Progenitor cell of endocrine pancreas (in vitro differentiated cells): ENCODE results near the gene RNASE8. TPM values are rescaled to one million over a fixed set of nuclear protein-coding genes. Genes with fewer than 3 reads are reported as not detected.
A peak's percentile ranks its signal among the peaks of the same experiment; 100 is the strongest.

Experiments
- DNase-seq: peaks from one replicate; pipeline ENCODE4 v3.0.0; 2021; ENCODE audit warnings: low spot score; ENCODE audit not compliant: unreplicated experiment
- H3K27ac Mint-ChIP-seq: 2 replicates; pipeline ENCODE4 v1.8.0; 2021; ENCODE audit warnings: mild to moderate bottlenecking, moderate library complexity, mixed read lengths
- H3K27me3 Mint-ChIP-seq: 2 replicates; pipeline ENCODE4 v1.8.0; 2021; ENCODE audit warnings: mixed read lengths
- H3K36me3 Mint-ChIP-seq: 2 replicates; pipeline ENCODE4 v1.8.0; 2022; ENCODE audit warnings: mixed read lengths; ENCODE audit not compliant: insufficient read depth
- H3K4me1 Mint-ChIP-seq: 2 replicates; pipeline ENCODE4 v1.8.0; 2021; ENCODE audit warnings: low read depth, mixed read lengths
- H3K4me3 Mint-ChIP-seq: 2 replicates; pipeline ENCODE4 v1.8.0; 2021; ENCODE audit warnings: low read depth, mild to moderate bottlenecking, moderate library complexity, mixed read lengths
- H3K9me3 Mint-ChIP-seq: 2 replicates; pipeline ENCODE4 v1.8.0; 2021; ENCODE audit warnings: low read depth, mixed read lengths
- total RNA-seq: library from RNA; stranded (reverse); gene quantifications from 2 replicates; pipeline ENCODE4 v1.2.1, GENCODE V29; 2021
- TF ChIP-seq, protein P1 (sequence below): fragments of 200-600 bp; sonication (generic); IDR thresholded peaks from one replicate; pipeline ENCODE4 v1.5.0; 2021; ENCODE audit warnings: antibody characterized with exemption, mild to moderate bottlenecking; ENCODE audit not compliant: unreplicated experiment

Gene RNASE8
- total RNA-seq, 1 donor from 2014 or later, result not detected

DNA sequence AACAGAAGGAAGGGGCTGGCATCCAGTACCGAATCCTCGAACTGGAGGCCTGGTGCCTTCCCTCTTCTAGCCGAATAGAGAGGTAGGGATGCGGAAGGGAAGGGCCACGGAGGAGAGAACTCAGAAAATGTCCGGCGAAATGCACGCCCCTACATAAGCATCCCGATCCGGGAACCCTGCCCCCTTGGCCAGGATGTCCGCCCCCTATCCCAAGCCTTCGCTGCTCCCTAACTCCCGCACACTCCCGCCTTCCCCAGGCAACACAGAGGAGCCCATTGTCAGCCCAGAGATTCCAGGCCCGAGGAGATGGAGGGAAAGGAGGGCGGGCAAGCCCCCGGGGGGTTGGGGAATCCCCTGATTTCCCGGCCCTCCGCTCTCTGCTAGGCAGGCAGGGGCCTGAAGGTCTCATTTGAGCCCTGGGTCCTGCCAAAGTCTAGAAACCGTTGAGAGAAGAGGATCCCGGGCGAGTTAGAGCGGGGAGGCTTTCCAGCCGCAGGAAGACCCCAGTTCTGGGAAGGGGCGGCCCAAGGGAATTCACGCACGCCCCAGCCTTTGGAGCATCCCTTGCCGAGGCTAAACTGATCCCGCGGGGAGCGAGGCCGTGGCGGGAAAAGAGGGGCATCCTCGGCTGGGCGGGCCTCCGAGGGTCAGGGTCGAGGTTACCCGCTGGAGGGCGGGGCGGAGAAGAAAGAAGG lies 11.9 kb downstream of the RNASE8 start:
- Mint-ChIP-seq H3K27me3 (peaks cover 22% of the 10 kb centered on the region), H3K9me3 (no peaks in the 10 kb centered on the region), H3K36me3 (peaks cover 5% of the 10 kb centered on the region), H3K27ac (peak overlapping the region; percentile 55), H3K4me1 (peaks cover 24% of the 10 kb centered on the region), H3K4me3 (peak overlapping the region; percentile 81)
- DNase-seq, result no peak
- TF ChIP-seq, protein P1, sequence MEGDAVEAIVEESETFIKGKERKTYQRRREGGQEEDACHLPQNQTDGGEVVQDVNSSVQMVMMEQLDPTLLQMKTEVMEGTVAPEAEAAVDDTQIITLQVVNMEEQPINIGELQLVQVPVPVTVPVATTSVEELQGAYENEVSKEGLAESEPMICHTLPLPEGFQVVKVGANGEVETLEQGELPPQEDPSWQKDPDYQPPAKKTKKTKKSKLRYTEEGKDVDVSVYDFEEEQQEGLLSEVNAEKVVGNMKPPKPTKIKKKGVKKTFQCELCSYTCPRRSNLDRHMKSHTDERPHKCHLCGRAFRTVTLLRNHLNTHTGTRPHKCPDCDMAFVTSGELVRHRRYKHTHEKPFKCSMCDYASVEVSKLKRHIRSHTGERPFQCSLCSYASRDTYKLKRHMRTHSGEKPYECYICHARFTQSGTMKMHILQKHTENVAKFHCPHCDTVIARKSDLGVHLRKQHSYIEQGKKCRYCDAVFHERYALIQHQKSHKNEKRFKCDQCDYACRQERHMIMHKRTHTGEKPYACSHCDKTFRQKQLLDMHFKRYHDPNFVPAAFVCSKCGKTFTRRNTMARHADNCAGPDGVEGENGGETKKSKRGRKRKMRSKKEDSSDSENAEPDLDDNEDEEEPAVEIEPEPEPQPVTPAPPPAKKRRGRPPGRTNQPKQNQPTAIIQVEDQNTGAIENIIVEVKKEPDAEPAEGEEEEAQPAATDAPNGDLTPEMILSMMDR, result no peak

DNA sequence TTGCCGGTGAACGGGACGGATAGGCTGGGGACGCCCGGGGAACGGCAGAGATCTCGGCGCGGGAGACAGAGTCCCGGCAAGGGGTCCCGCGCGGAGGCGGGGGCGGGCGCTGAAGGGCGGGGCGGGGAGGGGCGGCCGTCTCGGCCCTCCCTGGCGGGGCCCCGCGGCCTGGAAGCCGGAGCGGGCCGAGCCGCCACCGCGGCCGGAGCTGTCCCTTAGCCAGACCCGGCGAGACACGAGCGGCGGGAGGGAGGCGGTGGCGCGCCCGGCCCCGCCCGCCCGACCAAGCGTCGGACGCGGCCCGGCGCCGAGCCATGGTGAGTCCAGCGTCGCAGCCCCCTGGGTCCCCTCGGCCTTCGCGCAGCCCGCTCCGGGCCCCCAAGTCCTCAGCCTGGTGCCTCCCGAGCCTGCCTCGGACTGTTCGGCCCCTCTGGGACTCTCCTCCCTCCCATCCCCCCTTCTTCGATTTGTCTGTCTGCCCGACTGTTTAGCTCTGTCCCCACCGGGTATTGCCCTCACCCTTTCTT lies 12.5 kb downstream of the RNASE8 start, which contains the start of gene ARHGEF40:
ARHGEF40 (plus strand) TSS at position 222 of the 527 bp plus-strand sequence; CDS start at position 315, 93 bp downstream.
- peaks cover 7% of the 10 kb centered on the region for H3K36me3 Mint-ChIP-seq
- TF ChIP-seq, protein P1, result no peak
- H3K4me3 Mint-ChIP-seq, result peak within 1 kb of the TSS; percentile 87
- peaks cover 21% of the 10 kb centered on the region for H3K27me3 Mint-ChIP-seq
- no peaks in the 10 kb centered on the region for H3K9me3 Mint-ChIP-seq
- H3K4me1 Mint-ChIP-seq, result peaks cover 24% of the 10 kb centered on the region
- peak; percentile 36 for DNase-seq
- peak within 1 kb of the TSS; percentile 92 for H3K27ac Mint-ChIP-seq

GRCh38 chr14:21070610-21071224 lies 13.1 kb downstream of the RNASE8 start:
- peak; percentile 56 for DNase-seq
- Mint-ChIP-seq H3K4me1 (peaks cover 24% of the 10 kb centered on the region), H3K9me3 (no peaks in the 10 kb centered on the region), H3K36me3 (peaks cover 8% of the 10 kb centered on the region), H3K27me3 (peaks cover 16% of the 10 kb centered on the region), H3K4me3 (peak overlapping the region; percentile 87), H3K27ac (peak overlapping the region; percentile 92)
- TF ChIP-seq, protein P1, result peak; percentile 34

- Mint-ChIP-seq H3K4me3 (peak overlapping the region; percentile 87), H3K27me3 (peaks cover 13% of the 10 kb centered on the region), H3K27ac (peak overlapping the region; percentile 92), H3K9me3 (no peaks in the 10 kb centered on the region), H3K36me3 (peaks cover 13% of the 10 kb centered on the region), H3K4me1 (peaks cover 24% of the 10 kb centered on the region)
- TF ChIP-seq, protein P1, result no peak
- DNase-seq, result peak; percentile 40
Measured at GRCh38 chr14:21071225-21072030, 13.8 kb downstream of the RNASE8 start.

DNA sequence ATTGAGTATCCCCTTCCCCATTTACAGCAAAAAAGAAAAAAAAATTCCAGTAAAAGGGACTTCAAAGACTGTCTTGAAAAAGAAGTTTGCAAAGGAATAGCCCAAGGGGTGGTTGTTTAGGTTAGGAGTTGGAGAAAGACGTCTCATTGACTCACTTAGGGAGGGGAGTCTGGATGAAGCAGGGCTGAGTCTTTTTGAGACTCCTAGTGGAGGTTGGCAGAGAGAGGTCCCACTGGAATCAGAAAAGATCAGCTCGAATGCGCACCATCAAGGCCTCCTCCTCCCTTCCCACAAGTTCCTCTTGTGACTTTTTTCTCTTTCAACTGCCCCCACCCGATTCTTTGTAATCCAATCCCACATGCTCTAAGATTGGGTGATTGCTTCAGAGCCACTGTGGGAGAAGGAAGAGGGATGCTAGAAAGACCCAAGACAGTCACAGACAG lies 14.4 kb downstream of the RNASE8 start:
- peak overlapping the region; percentile 89 for H3K27ac Mint-ChIP-seq
- peaks cover 10% of the 10 kb centered on the region for H3K27me3 Mint-ChIP-seq
- TF ChIP-seq, protein P1, result no peak
- H3K4me3 Mint-ChIP-seq, result peak overlapping the region; percentile 87
- peaks cover 13% of the 10 kb centered on the region for H3K36me3 Mint-ChIP-seq
- H3K9me3 Mint-ChIP-seq, result no peaks in the 10 kb centered on the region
- DNase-seq, result no peak
- peaks cover 24% of the 10 kb centered on the region for H3K4me1 Mint-ChIP-seq
